Measurements from ENCODE around the gene PDIA2. TPM values are rescaled to one million over a fixed set of nuclear protein-coding genes. Genes with fewer than 3 reads are reported as not detected.
A peak's percentile ranks its signal among the peaks of the same experiment; 100 is the strongest.

PDIA2 gene
- total RNA-seq, 1 donor from 2014 or later = not detected

GRCh38 chr16:275786-276232 lies 7.2 kb upstream of the PDIA2 start, which contains the start of gene RGS11:
RGS11 (minus strand) TSS chr16:275944; CDS start chr16:275911, 33 bp downstream.
- intact Hi-C loops (cut with DNase I) = no loop called here
- Histone ChIP-seq H3K9me3 (no peaks in the 10 kb centered on the region), H3K27ac (no peak within 1 kb of the TSS), H3K4me3 (peak within 1 kb of the TSS; percentile 47 to 67), H3K4me1 (peaks cover 24% of the 10 kb centered on the region), H3K27me3 (no peaks in the 10 kb centered on the region), H3K36me3 (no peaks in the 10 kb centered on the region)
- DNase-seq (ENCODE audit: extremely low spot score in 2 of 2) = no peak
- no peak for TF ChIP-seq CTCF (IDR thresholded peaks at IDR 0.05)

DNA sequence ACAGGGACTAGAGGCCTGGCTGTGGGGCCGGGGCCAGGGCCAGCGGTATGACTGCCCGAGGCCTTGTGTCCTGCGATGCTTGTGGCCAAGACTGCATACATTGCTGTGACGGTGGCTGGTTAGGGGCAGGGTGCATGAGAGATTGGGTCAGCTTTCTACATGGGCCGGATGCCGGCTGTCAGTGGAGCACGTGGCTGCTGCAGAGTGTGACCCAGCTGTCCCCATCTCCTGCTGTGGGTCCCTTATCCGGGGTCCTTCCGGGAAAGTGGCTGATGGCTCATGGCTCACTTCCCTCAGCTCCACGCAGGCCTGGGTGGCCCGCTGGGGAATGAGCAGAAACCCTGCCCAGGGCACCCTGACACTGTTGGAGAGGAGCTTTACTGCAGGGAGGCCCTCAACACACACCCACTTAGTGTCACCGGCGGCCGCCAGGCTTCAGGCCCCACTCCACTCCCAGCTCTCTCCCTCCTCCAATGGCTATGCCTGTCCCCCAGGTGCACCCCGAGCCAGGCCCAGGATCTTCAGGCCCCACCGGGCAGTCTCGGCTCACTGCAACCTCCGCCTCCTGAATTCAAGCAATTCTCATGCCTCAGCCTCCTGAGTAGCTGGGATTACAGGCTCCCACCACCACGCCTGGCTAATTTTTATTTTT lies 6.4 kb upstream of the PDIA2 start:
- no peak for DNase-seq (ENCODE audit: extremely low spot score in 2 of 2)
- intact Hi-C loops (cut with DNase I) = no loop called here
- H3K4me3 ChIP-seq = peak overlapping the region; percentile 47 to 67

DNA sequence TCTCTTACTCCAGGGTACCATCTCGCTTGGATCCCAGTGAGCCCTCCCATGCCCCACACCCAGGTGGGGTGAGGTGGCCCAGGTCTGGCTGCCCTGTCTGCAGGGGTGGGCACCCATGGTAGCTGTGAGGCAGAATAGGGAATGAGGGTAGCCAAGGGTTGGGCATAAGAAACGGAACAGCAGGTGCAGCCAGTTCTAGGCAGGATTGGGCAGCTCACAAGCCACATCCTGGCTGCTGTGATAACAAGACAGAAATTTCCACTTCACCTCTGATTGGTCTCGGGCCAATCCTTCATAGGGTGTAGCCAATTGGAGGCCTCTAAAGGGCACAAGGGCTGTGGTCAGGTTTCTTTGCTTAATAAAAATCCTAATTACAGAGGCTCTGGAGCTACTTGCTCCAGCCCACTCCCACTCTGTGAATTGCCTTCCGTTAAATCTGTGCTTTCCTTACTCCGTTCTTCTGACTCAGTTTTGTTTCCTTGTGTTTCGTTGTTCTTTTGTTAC lies 4.0 kb upstream of the PDIA2 start:
- Histone ChIP-seq H3K36me3 (no peaks in the 10 kb centered on the region), H3K27me3 (no peaks in the 10 kb centered on the region), H3K4me1 (peaks cover 32% of the 10 kb centered on the region), H3K4me3 (no peak overlapping the region), H3K9me3 (no peaks in the 10 kb centered on the region), H3K27ac (no peak overlapping the region)
- intact Hi-C loops (cut with DNase I) = no loop called here
- no peak for DNase-seq (ENCODE audit: extremely low spot score in 2 of 2)
- TF ChIP-seq CTCF (IDR thresholded peaks at IDR 0.05) (no peak), POLR2AphosphoS5 (IDR thresholded peaks at IDR 0.05; ENCODE audit: insufficient read depth in 1 of 2, low read depth in 1 of 2) (no peak), POLR2A (IDR thresholded peaks at IDR 0.05) (no peak)

More for the DNA sequence above, 6.4 kb upstream of the PDIA2 start:
- no peak overlapping the region for H3K27ac ChIP-seq
- no peak for TF ChIP-seq POLR2A (IDR thresholded peaks at IDR 0.05)
- TF ChIP-seq POLR2AphosphoS5 (IDR thresholded peaks at IDR 0.05; ENCODE audit: insufficient read depth in 1 of 2, low read depth in 1 of 2) = no peak
- no peak for TF ChIP-seq CTCF (IDR thresholded peaks at IDR 0.05)
- H3K4me1 ChIP-seq = peaks cover 31% of the 10 kb centered on the region
- no peaks in the 10 kb centered on the region for H3K9me3 ChIP-seq
- no peaks in the 10 kb centered on the region for H3K36me3 ChIP-seq
- H3K27me3 ChIP-seq = no peaks in the 10 kb centered on the region

- intact Hi-C loops (cut with DNase I) = no loop called here
- no peaks in the 10 kb centered on the region for H3K9me3 ChIP-seq
- no peak overlapping the region for H3K4me3 ChIP-seq
- peaks cover 31% of the 10 kb centered on the region for H3K4me1 ChIP-seq
- H3K36me3 ChIP-seq = no peaks in the 10 kb centered on the region
- no peak overlapping the region for H3K27ac ChIP-seq
- TF ChIP-seq POLR2AphosphoS5 (IDR thresholded peaks at IDR 0.05; ENCODE audit: insufficient read depth in 1 of 2, low read depth in 1 of 2) (no peak), CTCF (IDR thresholded peaks at IDR 0.05) (no peak), POLR2A (IDR thresholded peaks at IDR 0.05) (no peak)
- DNase-seq (ENCODE audit: extremely low spot score in 2 of 2) = no peak
- no peaks in the 10 kb centered on the region for H3K27me3 ChIP-seq
These were observed 3.4 kb upstream of the PDIA2 start for GRCh38 chr16:279531-279930.

DNA sequence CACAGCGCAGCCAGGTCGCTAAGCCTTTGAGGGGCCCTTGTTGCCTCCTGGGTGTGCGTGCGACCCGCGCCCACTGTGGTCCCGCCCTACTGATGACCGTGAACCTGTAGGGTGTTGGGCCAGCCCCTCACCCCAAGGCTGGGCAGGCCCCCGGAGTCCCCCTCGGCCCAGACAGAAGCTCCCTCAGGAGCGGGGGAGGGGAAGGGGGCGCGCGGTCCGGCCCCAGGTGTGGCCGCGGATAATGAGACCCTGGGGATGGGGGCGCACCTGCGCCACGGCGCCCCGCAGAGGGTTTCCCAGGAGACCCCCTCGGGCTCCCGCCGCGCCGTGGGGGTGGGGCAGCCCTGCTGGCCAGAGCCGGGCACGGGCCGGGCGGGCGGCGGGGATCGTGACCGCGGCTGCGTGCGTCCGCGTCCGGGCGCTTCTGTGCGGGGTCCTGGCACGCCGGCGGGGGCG lies 2.9 kb upstream of the PDIA2 start:
- H3K9me3 ChIP-seq = no peaks in the 10 kb centered on the region
- H3K27me3 ChIP-seq = no peaks in the 10 kb centered on the region
- DNase-seq (ENCODE audit: extremely low spot score in 2 of 2) = no peak
- TF ChIP-seq CTCF (IDR thresholded peaks at IDR 0.05) (no peak), POLR2A (IDR thresholded peaks at IDR 0.05) (no peak)
- H3K27ac ChIP-seq = no peak overlapping the region
- H3K36me3 ChIP-seq = no peaks in the 10 kb centered on the region
- H3K4me1 ChIP-seq = peaks cover 26% of the 10 kb centered on the region
- peak overlapping the region in 1 of 2 donors; percentile 28 for H3K4me3 ChIP-seq
- intact Hi-C loops (cut with DNase I) = no loop called here

Measured in vagina (tissue), 2 donors.